Osteocyte (in vitro differentiated cells): ENCODE measurements around the gene JAG1. TPM values are rescaled to one million over a fixed set of nuclear protein-coding genes. Genes with fewer than 3 reads are reported as not detected.

ENCODE experiments used
- DNase-seq: peaks from one replicate; pipeline ENCODE4 v3.0.0; 2021; ENCODE audit warnings: mixed read lengths; ENCODE audit not compliant: unreplicated experiment; ENCODE audit errors: extremely low spot score
- H3K27ac Mint-ChIP-seq: one replicate; pipeline ENCODE4 v1.8.0; 2021; ENCODE audit warnings: mild to moderate bottlenecking, mixed read lengths; ENCODE audit not compliant: unreplicated experiment
- H3K27me3 Mint-ChIP-seq: one replicate; pipeline ENCODE4 v1.8.0; 2021; ENCODE audit warnings: mixed read lengths; ENCODE audit not compliant: unreplicated experiment
- H3K36me3 Mint-ChIP-seq: one replicate; pipeline ENCODE4 v1.8.0; 2021; ENCODE audit warnings: mixed read lengths; ENCODE audit not compliant: unreplicated experiment
- H3K4me1 Mint-ChIP-seq: one replicate; pipeline ENCODE4 v1.8.0; 2021; ENCODE audit warnings: mixed read lengths; ENCODE audit not compliant: unreplicated experiment
- H3K4me3 Mint-ChIP-seq: one replicate; pipeline ENCODE4 v1.8.0; 2021; ENCODE audit warnings: mild to moderate bottlenecking, moderate library complexity, mixed read lengths; ENCODE audit not compliant: unreplicated experiment
- H3K9me3 Mint-ChIP-seq: one replicate; pipeline ENCODE4 v1.8.0; 2021; ENCODE audit warnings: mixed read lengths; ENCODE audit not compliant: unreplicated experiment
- total RNA-seq: library from RNA; stranded (reverse); gene quantifications from 2 replicates; pipeline ENCODE4 v1.2.1, GENCODE V29; 2021
- TF ChIP-seq, protein P1 (sequence below): fragments of 200-600 bp; sonication (generic); IDR thresholded peaks from 2 replicates; pipeline ENCODE4 v1.5.0; 2021; ENCODE audit warnings: antibody characterized with exemption, mild to moderate bottlenecking, moderate library complexity

The JAG1 gene
- total RNA-seq, 1 donor from 2014 or later = 254 TPM

DNA sequence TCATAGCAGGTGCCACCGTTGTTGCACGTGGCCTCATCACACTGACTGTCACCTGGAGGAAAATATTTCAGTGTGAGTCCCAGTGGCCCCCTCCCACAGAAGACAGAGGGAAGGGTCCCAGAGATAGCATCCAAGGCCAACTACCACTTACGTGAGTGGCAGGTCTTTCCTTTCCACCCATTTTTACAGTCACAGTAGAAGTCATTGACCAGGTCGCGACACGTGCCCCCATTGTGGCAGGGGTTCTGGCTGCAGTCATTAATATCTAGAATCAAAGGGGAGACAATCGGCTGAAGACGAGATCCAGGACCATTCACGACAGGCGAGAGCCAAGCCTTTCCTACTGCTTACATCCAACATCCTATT, 28.6 kb downstream of the JAG1 start:
- H3K36me3 Mint-ChIP-seq = peaks cover 91% of the 10 kb centered on the region
- H3K27ac Mint-ChIP-seq = peak overlapping the region; percentile 96

DNA sequence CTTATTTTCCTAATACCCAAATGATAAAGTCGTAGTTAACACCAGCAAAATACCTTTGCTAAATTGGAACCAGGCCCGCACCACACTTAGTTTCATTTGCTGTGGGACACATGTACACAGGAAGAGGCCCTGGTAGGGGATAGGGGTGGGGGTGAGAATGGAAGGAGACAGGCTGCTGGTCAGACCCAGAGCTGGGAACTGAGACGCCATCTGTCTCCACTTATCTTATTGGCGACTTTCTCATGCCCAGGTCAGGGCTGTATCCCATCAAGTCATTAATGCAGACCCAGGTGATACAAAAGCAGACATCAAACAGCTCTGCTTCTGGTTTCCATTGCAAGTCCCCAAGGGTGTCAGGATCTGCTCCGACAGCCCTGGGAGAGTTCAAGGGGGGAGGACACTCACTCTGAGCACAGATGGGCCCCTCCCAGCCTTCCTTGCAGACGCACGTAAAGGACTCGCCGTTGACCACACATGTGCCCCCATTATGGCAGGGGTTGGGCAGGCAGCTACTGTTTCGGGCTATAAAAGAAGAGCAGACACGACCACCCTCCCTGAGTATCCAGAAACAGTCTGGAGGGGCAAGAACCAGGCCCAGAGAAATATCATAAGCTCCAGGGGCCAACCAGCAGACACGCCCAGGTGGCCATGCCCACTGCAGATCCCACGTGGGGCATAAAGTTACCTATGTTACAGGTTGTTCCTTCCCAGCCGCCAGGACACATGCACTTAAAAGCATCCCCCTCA, 29.2 kb downstream of the JAG1 start:
- Mint-ChIP-seq H3K4me3 (no peak overlapping the region), H3K27me3 (no peaks in the 10 kb centered on the region), H3K27ac (peak overlapping the region; percentile 96), H3K4me1 (peaks cover 97% of the 10 kb centered on the region), H3K9me3 (no peaks in the 10 kb centered on the region), H3K36me3 (peaks cover 89% of the 10 kb centered on the region)
- DNase-seq = no peak
- TF ChIP-seq, protein P1, sequence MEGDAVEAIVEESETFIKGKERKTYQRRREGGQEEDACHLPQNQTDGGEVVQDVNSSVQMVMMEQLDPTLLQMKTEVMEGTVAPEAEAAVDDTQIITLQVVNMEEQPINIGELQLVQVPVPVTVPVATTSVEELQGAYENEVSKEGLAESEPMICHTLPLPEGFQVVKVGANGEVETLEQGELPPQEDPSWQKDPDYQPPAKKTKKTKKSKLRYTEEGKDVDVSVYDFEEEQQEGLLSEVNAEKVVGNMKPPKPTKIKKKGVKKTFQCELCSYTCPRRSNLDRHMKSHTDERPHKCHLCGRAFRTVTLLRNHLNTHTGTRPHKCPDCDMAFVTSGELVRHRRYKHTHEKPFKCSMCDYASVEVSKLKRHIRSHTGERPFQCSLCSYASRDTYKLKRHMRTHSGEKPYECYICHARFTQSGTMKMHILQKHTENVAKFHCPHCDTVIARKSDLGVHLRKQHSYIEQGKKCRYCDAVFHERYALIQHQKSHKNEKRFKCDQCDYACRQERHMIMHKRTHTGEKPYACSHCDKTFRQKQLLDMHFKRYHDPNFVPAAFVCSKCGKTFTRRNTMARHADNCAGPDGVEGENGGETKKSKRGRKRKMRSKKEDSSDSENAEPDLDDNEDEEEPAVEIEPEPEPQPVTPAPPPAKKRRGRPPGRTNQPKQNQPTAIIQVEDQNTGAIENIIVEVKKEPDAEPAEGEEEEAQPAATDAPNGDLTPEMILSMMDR = no peak

More for the DNA sequence above, 28.6 kb downstream of the JAG1 start:
- Mint-ChIP-seq H3K4me1 (peaks cover 97% of the 10 kb centered on the region), H3K27me3 (no peaks in the 10 kb centered on the region), H3K9me3 (no peaks in the 10 kb centered on the region), H3K4me3 (peak overlapping the region; percentile 7)
- TF ChIP-seq, protein P1 = no peak
- no peak for DNase-seq

DNA sequence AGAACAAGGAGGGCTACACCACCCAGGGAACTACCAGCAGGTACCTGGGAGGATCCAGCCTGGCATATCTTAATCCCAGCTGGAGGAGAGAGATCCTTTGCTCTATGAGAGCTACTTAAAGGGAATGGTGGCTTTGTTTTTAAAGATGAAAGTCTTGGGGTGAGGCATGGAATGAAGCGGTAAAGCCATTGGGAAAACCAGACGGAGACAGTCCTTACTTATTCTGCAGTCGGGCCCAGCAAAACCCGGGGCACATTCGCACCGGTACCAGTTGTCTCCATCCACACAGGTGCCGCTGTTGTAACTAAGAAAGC, 30.3 kb downstream of the JAG1 start:
- Mint-ChIP-seq H3K27ac (peak overlapping the region; percentile 96), H3K4me3 (no peak overlapping the region), H3K27me3 (no peaks in the 10 kb centered on the region), H3K36me3 (peaks cover 86% of the 10 kb centered on the region), H3K9me3 (no peaks in the 10 kb centered on the region), H3K4me1 (peaks cover 94% of the 10 kb centered on the region)
- DNase-seq = no peak
- TF ChIP-seq, protein P1 = no peak

DNA sequence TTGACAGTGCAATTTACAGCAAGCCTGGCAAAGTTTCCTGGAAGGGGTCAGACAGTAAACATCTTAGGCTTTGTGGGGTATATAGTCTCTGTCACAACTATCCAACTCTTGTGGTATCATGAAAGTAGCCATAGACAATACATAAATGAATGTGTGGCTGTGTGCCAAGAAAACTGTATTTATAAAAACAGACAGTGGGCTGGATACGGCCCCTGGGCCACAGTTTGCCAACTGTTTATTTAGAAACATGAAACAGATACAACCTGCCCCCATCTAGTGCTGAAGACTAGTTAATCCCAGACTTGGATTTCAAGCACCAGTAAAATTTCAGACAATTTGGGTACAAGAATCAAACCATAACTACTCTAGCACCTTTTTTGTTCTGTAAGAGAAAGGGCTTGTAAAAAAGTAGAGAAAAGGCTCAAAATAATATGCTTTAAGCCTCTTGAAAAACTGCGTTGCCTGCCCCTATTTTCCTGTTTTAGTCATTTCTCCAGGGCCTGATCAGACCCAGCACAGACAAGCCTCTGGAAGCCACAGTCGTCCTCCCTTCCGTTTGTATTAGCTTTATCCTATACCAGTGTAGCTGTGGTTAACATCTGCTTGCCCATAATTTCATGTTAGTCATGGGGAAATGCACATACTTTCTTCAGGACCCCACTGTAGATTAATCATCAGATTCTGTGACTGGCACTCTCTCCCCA, 30.8 kb downstream of the JAG1 start:
- TF ChIP-seq, protein P1 = no peak
- peaks cover 94% of the 10 kb centered on the region for H3K4me1 Mint-ChIP-seq
- DNase-seq = no peak
- no peaks in the 10 kb centered on the region for H3K9me3 Mint-ChIP-seq
- H3K27me3 Mint-ChIP-seq = no peaks in the 10 kb centered on the region
- no peak overlapping the region for H3K4me3 Mint-ChIP-seq
- H3K27ac Mint-ChIP-seq = peak overlapping the region; percentile 96
- peaks cover 87% of the 10 kb centered on the region for H3K36me3 Mint-ChIP-seq

DNA sequence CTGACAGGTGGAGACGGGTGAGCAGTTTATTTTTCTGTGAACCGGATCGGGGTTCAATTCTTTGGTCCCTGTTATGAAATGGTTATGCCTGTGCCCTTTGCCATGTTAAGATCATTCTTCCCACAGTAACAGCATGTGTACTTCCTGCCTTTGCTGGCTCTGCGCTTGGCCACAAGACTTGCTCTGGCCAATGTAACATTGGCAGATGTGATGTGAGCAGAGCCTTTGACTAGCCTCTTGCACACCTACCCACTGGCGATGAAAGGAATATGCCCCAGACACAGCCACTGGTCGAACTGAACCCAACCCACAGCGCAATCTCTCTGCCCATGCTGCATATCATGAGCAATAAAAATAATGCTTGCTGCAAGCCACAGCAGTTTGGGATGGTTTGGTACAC, 31.9 kb downstream of the JAG1 start:
- Mint-ChIP-seq H3K27ac (peak overlapping the region; percentile 88), H3K4me1 (peaks cover 94% of the 10 kb centered on the region), H3K27me3 (no peaks in the 10 kb centered on the region), H3K9me3 (no peaks in the 10 kb centered on the region), H3K4me3 (no peak overlapping the region), H3K36me3 (peaks cover 81% of the 10 kb centered on the region)
- TF ChIP-seq, protein P1 = no peak
- no peak for DNase-seq
